HG02642 (cell line): Measurements from ENCODE around the gene ANKRD55.

ENCODE experiments used
- ATAC-seq: cut with Tn5 transposase; IDR thresholded peaks from one replicate; pipeline ENCODE4 v1.9.1; 2021; ENCODE audit warnings: mild to moderate bottlenecking; ENCODE audit not compliant: unreplicated experiment, poor library complexity

The ANKRD55 gene

DNA sequence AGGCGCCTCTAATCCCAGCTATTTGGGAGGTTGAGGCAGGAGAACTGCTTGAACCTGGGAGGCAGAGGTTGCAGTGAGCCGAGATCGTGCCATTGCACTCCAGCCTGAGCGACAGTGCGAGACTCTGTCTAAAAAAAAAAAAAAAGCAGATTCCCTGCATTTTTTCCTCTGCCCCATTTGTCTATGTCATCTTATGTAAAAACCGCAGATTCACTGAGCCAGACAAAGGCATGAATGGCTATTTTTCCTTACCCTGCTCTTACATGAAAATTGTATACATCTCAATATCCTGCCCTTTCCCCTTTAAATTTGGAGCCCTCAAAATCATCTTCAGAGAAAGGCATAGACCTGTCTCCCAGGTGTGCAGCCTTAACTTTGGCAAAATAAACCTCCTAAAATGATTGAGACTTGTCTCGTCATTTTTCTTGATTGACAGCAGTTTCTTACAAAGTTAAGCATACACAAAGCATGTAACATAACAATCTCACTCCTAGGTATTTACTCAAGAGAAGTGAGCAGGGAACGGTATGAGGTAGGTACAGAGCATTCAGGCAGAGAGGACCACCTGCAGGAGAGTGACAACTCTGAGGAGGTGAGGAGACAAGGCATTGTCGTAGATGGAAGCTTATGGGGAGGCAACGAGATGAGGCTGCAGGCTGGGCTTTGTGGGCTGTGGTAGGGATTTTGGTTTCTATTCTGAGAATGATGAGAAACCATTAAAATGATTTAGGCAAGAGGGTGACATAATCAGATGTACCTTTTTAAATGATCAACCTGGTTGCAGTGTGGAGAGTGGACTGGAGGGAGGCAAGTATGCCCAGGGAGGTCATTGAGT is 172.6 kb downstream of the ANKRD55 start:
- ATAC-seq = no peak

DNA sequence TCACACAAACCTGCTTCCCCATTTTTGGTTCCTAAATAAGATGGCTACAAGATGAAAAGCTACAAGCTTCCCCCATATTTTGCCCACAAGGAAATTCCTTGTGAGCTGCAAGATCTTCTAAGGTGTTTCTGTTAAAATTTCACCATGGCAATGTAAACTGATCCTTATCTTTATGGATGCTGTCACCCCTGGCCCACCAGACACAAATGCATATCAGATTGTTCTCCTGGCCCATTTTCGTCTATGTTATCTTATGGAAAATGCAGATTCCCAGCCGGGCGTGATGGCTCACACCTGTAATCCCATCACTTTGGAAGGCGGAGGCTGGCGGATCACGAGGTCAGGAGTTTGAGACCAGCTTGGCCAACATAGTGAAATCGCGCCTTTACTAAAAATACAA is 173.3 kb downstream of the ANKRD55 start:
- no peak for ATAC-seq

DNA sequence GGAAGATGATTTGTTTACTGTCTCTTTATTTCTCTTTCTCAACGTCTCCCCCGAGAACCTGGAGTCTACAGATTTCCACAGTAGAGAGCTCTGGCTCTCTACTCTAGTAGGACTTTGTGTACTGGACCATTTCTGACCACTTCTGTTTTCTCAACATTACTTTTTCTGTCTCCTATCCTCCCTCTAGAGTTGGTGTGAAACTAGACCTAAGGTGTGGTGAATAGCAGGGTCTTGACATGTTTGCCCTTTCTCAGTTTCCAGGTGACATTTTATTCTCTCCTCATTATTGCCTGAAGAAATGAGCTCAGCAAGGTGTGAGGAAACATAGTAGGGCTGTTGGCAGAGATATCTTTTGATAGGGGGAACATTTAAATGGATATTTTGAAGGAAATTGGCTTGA is 176.3 kb downstream of the ANKRD55 start:
- peak; percentile 70 for ATAC-seq

DNA sequence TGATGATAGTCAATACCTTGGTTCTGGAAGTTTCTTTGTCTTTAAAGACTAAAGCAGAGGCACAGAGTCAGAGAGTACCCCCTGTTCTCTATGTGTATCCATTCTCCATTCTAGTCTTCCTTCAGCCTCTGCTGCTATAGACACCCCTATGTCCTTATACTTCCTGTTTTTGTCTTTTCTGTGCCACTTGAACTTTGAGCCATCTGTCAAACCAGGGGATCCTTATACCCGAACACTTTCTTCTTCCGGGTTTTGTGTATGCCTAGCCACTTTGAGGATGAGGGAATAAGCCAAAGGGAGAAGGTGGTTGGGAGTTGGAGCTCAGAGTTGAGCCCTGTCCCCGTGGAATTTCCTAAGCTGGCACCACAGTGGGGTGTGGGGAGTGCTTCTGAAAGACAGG is 177.3 kb downstream of the ANKRD55 start:
- ATAC-seq = no peak

DNA sequence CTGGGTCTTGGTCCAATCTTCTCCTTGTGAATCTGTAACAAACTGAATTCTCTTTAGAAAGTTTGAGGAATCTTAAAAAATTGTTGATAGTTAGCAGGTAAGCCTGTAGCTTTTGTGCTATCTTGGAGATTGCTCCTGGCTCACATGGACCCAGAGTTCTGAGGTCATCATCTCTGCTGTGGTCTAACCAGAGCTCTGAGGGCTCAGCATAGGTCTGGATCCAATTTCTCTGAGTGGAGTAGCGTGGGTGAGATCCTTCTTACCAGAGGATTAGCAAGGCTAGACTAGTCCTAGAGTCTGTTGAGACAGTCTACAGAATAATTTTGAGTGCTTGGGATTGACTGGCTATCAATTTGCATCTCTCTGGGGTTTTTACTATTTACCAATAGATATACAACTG is 177.8 kb downstream of the ANKRD55 start:
- ATAC-seq = no peak

DNA sequence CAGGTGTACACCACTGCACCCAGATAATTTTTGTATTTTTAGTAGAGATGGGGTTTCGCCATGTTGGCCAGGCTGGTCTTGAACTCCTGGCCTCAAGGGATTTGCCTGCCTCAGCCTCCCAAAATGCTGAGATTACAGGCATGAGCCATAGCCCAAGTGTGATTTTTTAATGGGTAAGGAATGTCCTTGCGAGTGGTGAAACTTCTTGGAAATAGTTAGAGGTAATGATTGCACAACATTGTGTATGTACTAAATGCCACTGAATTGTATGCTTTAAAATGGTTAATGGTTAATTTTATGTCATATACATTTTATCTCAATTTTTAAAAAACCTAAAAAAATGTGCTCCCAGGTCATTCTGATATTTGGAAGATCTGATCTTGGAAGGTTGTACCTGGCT is 178.5 kb downstream of the ANKRD55 start:
- no peak for ATAC-seq

DNA sequence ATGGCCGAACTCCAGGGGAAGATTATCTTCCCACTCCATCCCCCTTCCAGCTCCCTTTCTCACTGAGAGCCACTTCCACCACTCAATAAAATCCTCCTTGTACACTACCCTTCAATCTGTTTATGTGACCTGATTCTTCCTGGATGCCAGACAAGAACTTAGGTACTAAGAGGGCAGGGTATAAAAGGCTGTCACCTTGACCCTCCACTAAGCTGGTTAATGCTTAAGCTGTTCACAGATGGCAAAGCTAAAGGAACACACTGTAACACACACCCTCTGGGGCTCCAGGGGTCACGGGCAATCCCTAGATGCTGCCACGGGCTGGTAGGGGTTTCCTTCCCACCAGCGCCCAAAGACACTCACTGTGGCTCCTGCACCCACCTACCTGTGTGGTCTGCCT is 179.8 kb downstream of the ANKRD55 start:
- ATAC-seq = no peak

DNA sequence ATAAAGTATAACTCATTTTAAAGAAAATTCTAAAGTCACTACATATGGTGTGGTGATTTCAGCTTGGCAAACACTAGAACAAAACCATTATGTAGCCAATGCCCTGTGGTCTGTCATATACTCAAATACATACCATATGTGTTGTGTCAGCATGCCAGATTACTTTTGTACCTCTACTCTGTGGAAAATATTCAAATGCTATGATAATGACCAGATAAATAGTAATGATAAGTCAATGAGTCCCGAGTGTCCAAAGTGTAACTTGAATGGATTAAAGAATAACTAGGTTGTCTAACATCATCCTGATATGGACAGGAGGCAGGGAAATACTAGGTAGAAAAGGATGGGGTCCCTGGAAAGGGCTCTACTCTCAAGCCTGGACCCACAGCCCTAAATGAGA is 180.4 kb downstream of the ANKRD55 start:
- no peak for ATAC-seq

DNA sequence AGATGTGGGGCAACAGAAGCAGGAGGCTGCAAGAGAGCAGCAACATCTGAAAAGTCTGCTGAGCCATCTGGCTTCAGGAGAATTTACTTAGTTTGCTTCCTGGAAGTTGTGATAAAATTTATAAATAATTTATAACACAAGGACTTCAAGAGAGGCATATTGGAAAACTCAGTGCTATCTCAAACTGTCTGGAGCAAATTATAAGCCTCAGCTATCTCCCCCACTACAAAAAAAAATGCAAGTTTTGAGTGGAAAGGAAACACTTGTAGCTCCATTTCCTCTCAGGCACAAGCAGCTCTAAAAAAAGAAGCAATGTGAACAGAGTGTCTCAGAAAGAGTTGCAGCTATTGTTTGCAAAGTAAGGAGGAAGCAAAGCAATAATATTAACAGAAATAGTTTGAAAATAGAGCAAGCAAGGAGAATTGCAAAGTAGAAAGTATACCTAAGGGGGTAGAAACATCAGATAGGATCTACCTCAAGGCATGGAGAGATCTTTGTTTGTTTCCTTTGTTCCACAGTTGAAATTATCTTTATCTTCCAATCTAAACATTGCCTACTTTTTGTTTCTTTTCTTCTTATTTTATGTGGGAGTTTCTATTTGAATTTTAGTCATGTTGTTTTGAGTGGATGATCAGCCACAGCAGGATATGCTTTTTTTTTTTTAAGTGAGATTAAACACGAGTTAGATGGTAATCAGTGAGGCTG is 182.4 kb downstream of the ANKRD55 start:
- no peak for ATAC-seq
